Measurements from ENCODE around the gene SFT2D1. TPM values are rescaled to one million over a fixed set of nuclear protein-coding genes. Genes with fewer than 3 reads are reported as not detected.

SFT2D1 gene
- total and polyA plus RNA-seq, 8 donors: 4.7 to 96.8 (median 44.5) TPM

- H3K27ac ChIP-seq: peak within 1 kb of the TSS; percentile 93 to 98 (median 97)
- 0 to 1% (median 0%) methylated on average over 26 to 94 of the region's 94 CpGs for WGBS, 5 donors
- H3K9me3 ChIP-seq: no peaks in the 10 kb centered on the region
- no peaks in the 10 kb centered on the region for H3K27me3 ChIP-seq
- TF ChIP-seq POLR2AphosphoS5 (IDR thresholded peaks at IDR 0.05) (peak; percentile 80 to 92 (median 86)), CTCF (IDR thresholded peaks at IDR 0.05) (no peak), POLR2A (IDR thresholded peaks at IDR 0.05) (peak in 1 of 4 donors; percentile 23), EP300 (IDR thresholded peaks at IDR 0.05) (no peak)
- H3K36me3 ChIP-seq: no peaks in the 10 kb centered on the region
- intact Hi-C loops (cut with DNase I; ENCODE audit: low total_unique reads): no loop called here
- DNase-seq: peak; percentile 98 to 99
- peaks cover 15 to 40% (median 38%) of the 10 kb centered on the region in 4 donors for H3K4me1 ChIP-seq
- H3K4me3 ChIP-seq: peak within 1 kb of the TSS; percentile 76 to 96 (median 88)
These were observed 40.8 kb upstream of the SFT2D1 start, which contains the start of gene MPC1 for GRCh38 chr6:166382933-166383801. TSS of gene MPC1 (minus strand) at chr6:166382940. CDS start at chr6:166382876, 64 bp downstream.

GRCh38 chr6:166382500-166382932, 40.2 kb upstream of the SFT2D1 start:
- Histone ChIP-seq H3K36me3 (no peaks in the 10 kb centered on the region), H3K27me3 (no peaks in the 10 kb centered on the region), H3K4me1 (peaks cover 15 to 43% (median 39%) of the 10 kb centered on the region in 4 donors), H3K9me3 (no peaks in the 10 kb centered on the region), H3K4me3 (peak overlapping the region; percentile 76 to 96 (median 88)), H3K27ac (peak overlapping the region; percentile 93 to 98 (median 97))
- TF ChIP-seq POLR2AphosphoS5 (IDR thresholded peaks at IDR 0.05) (no peak), POLR2A (IDR thresholded peaks at IDR 0.05) (peak in 1 of 4 donors; percentile 45)
- no peak for DNase-seq
- WGBS, 5 donors: 0 to 1% (median 0%) methylated on average over 4 to 46 of the region's 46 CpGs
- intact Hi-C loops (cut with DNase I; ENCODE audit: low total_unique reads): no loop called here

- Histone ChIP-seq H3K4me1 (peaks cover 15 to 43% (median 39%) of the 10 kb centered on the region in 4 donors), H3K36me3 (no peaks in the 10 kb centered on the region), H3K27ac (peak overlapping the region; percentile 93 to 98 (median 97)), H3K9me3 (no peaks in the 10 kb centered on the region), H3K4me3 (peak overlapping the region; percentile 76 to 96 (median 88)), H3K27me3 (no peaks in the 10 kb centered on the region)
- peak; percentile 92 to 94 for DNase-seq
- no peak for TF ChIP-seq POLR2A (IDR thresholded peaks at IDR 0.05)
- TF ChIP-seq CTCF (IDR thresholded peaks at IDR 0.05): peak in 5 of 7 experiments; percentile 74 to 84 (median 81)
- TF ChIP-seq POLR2AphosphoS5 (IDR thresholded peaks at IDR 0.05): peak; percentile 11 to 82 (median 51)
- TF ChIP-seq EP300 (IDR thresholded peaks at IDR 0.05): no peak
- intact Hi-C loops (cut with DNase I; ENCODE audit: low total_unique reads): no loop called here
- WGBS, 5 donors: 0 to 1% (median 0%) methylated on average over 22 to 49 of the region's 49 CpGs
These were observed 39.6 kb upstream of the SFT2D1 start for GRCh38 chr6:166381733-166382499.

GRCh38 chr6:166381381-166381732, 39.0 kb upstream of the SFT2D1 start:
- Histone ChIP-seq H3K4me3 (peak overlapping the region; percentile 76 to 96 (median 88)), H3K9me3 (no peaks in the 10 kb centered on the region), H3K27ac (peak overlapping the region in 4 of 5 donors; percentile 93 to 98 (median 97)), H3K4me1 (peaks cover 15 to 43% (median 39%) of the 10 kb centered on the region in 4 donors), H3K27me3 (no peaks in the 10 kb centered on the region), H3K36me3 (no peaks in the 10 kb centered on the region)
- DNase-seq: no peak
- WGBS, 5 donors: 13 to 30% (median 24%) methylated on average over 6 of the region's 6 CpGs
- TF ChIP-seq EP300 (IDR thresholded peaks at IDR 0.05) (no peak), POLR2A (IDR thresholded peaks at IDR 0.05) (no peak), CTCF (IDR thresholded peaks at IDR 0.05) (no peak), POLR2AphosphoS5 (IDR thresholded peaks at IDR 0.05) (no peak)
- intact Hi-C loops (cut with DNase I; ENCODE audit: low total_unique reads): no loop called here

All from stomach (tissue), 9 donors.